HepG2 (cell line): ENCODE measurements around the gene PPRC1. TPM values are rescaled to one million over a fixed set of nuclear protein-coding genes. Genes with fewer than 3 reads are reported as not detected.
A peak's percentile ranks its signal among the peaks of the same experiment; 100 is the strongest.

ENCODE experiments used
- ATAC-seq: fragments of 200-7000 bp; cut with Tn5 transposase; 3 replicates; pipeline ENCODE4 v1.9.1; 2020; ENCODE audit warnings: mild to moderate bottlenecking, moderate library complexity
- BruUV-seq: library from RNA; stranded (reverse); fragments of 400-500 nt; replicated peaks from 2 replicates; lab custom pipeline; 2021; lab: Mats Ljungman, UMichigan
- CTCF ChIA-PET: fragments of 300-600 bp; formaldehyde crosslinking; extraction: SDS; loops from one replicate; lab custom pipeline; 2021; ENCODE audit warnings: low total read pairs, inconsistent platforms, low intra/inter-chr PET ratio; lab: Yijun Ruan, JAX
- POLR2A ChIA-PET: fragments of 350-600 bp; sonication (Branson Sonifier 250); formaldehyde crosslinking; loops from one replicate; lab custom pipeline; 2020; ENCODE audit warnings: antibody characterized with exemption, inconsistent platforms; lab: Yijun Ruan, JAX
- DNase-seq: peaks from one replicate; pipeline ENCODE4 v3.0.0-alpha.2; 2015; ENCODE audit warnings: low spot score
- FAIRE-seq: peaks from 3 replicates; lab custom pipeline; 2011; peaks lifted over from hg19 to GRCh38; lab: Jason Lieb, UNC
- H2AFZ ChIP-seq: one replicate; pipeline ENCODE4 v1.6.1; 2011; ENCODE audit warnings: low read length, inconsistent platforms
- H3K27ac ChIP-seq: fragments of 300-600 bp; 3 replicates; pipeline ENCODE4 v1.8.0; 2011; ENCODE audit warnings: mixed run types, mild to moderate bottlenecking, mixed read lengths, low read length, inconsistent platforms; ENCODE audit not compliant: insufficient read depth; ENCODE audit errors: extremely low read length
- H3K27me3 ChIP-seq, 2 experiments: fragments of 200-600 bp in 1 of 2; 2 replicates in 1 of 2; 3 replicates in 1 of 2; pipeline versions ENCODE4 v1.6.0 to v1.8.0; 2011; ENCODE audit warnings: low read length in 2 of 2, mild to moderate bottlenecking in 2 of 2, moderate library complexity in 2 of 2, inconsistent platforms in 1 of 2; ENCODE audit not compliant: insufficient read depth in 2 of 2, control insufficient read depth in 1 of 2
- H3K36me3 ChIP-seq, 2 experiments: fragments of 200-600 bp in 1 of 2; replicated peaks in 1 of 2; 2 replicates in 1 of 2; 3 replicates in 1 of 2; pipeline versions ENCODE4 v1.5.1 to v1.8.0; 2011; ENCODE audit warnings: low read length in 2 of 2, inconsistent platforms in 1 of 2; ENCODE audit not compliant: insufficient read depth in 2 of 2, control insufficient read depth in 1 of 2
- H3K4me1 ChIP-seq: 2 replicates; pipeline ENCODE4 v1.5.1; 2012; ENCODE audit warnings: low read length, inconsistent platforms; ENCODE audit not compliant: insufficient read depth
- H3K4me2 ChIP-seq: 2 replicates; pipeline ENCODE4 v1.6.0; 2011; ENCODE audit warnings: low read depth, low read length, inconsistent platforms
- H3K4me3 ChIP-seq, 3 experiments: fragments of 200-600 bp in 1 of 3; sonication (generic), shearing (Covaris generic) in 1 of 3; replicated peaks in 1 of 3; 2 replicates each; pipeline ENCODE4 v1.5.1; 2011 to 2016; ENCODE audit warnings: low read length in 3 of 3, inconsistent platforms in 2 of 3, low read depth in 2 of 3, mild to moderate bottlenecking in 2 of 3, control low read depth in 1 of 3, mixed read lengths in 1 of 3; ENCODE audit not compliant: insufficient read depth in 1 of 3
- H3K79me2 ChIP-seq: one replicate; pipeline ENCODE4 v1.6.1; 2011; ENCODE audit warnings: low read length, inconsistent platforms; ENCODE audit not compliant: insufficient read depth
- H3K9ac ChIP-seq: 2 replicates; pipeline ENCODE4 v1.6.0; 2011; ENCODE audit warnings: mild to moderate bottlenecking, low read depth, low read length, inconsistent platforms; ENCODE audit not compliant: insufficient read depth
- H3K9me3 ChIP-seq: 2 replicates; pipeline ENCODE4 v1.5.1; 2012; ENCODE audit warnings: mild to moderate bottlenecking, low read length
- H4K20me1 ChIP-seq: 2 replicates; pipeline ENCODE4 v1.6.0; 2011; ENCODE audit warnings: inconsistent platforms, mild to moderate bottlenecking, low read length, moderate library complexity; ENCODE audit not compliant: insufficient read depth
- ARNT ChIP-seq: fragments of 450-650 bp; IDR thresholded peaks from 2 replicates; pipeline ENCODE4 v1.6.1; 2017
- ELF3 ChIP-seq: IDR thresholded peaks from 2 replicates; pipeline ENCODE4 v1.6.1; 2016; ENCODE audit warnings: missing genetic modification reagents, missing compliant biosample characterization
- HOXA3 ChIP-seq: sonication (generic); formaldehyde crosslinking; IDR thresholded peaks from 2 replicates; pipeline ENCODE4 v1.5.0; 2020; ENCODE audit warnings: missing genetic modification reagents
- TMF1 ChIP-seq: sonication (generic); formaldehyde crosslinking; IDR thresholded peaks from 2 replicates; pipeline ENCODE4 v1.8.1; 2022; ENCODE audit warnings: low read depth, missing genetic modification reagents
- ZMYM3 ChIP-seq: sonication (generic); formaldehyde crosslinking; IDR thresholded peaks from 2 replicates; pipeline ENCODE4 v1.5.1; 2020; ENCODE audit warnings: mild to moderate bottlenecking, missing genetic modification reagents
- ZNF121 ChIP-seq: sonication (generic); formaldehyde crosslinking; IDR thresholded peaks from 2 replicates; pipeline ENCODE4 v1.5.0; 2020; ENCODE audit warnings: mild to moderate bottlenecking, missing genetic modification reagents
- WGBS: methylation state at CpG from one replicate; pipeline ENCODE4 v1.1.6; 2017; ENCODE audit warnings: low lambda C conversion rate; 5-methylcytosine and 5-hydroxymethylcytosine counted together
- in situ Hi-C: cut with HindIII; loops from 2 replicates; pipeline ENCODE4 v1.10.0; 2017; ENCODE audit warnings: low pct_unique_long_range_greater_than_20kb; ENCODE audit not compliant: extremely low pct_ligation_motif_present
- intact Hi-C: fragments of 100-400 bp; cut with micrococcal nuclease; formaldehyde crosslinking; loops from one replicate; pipeline ENCODE4 v1.10.0; 2022; ENCODE audit not compliant: unreplicated experiment
- polyA plus RNA-seq, 8 experiments: library from polyadenylated mRNA; depleted of rRNA in 3 of 8; stranded (reverse) in 7 of 8; unstranded in 1 of 8; fragments of >200 nt; fragmentation: Illumina TruSeq in 4 of 8; extraction: Trizol in 4 of 8; gene quantifications; 2 replicates each; pipeline versions ENCODE4 v1.2.1 to v1.2.3, GENCODE V29; 2011 to 2016; ENCODE audit warnings: low read depth in 4 of 8, missing spikeins in 1 of 8, mixed read lengths in 1 of 8; ENCODE audit not compliant: insufficient read depth in 1 of 8
- total RNA-seq, 5 experiments: library from RNA; depleted of rRNA; stranded (reverse); fragments of >200 nt; fragmentation: Illumina TruSeq; extraction: Trizol; gene quantifications; 2 replicates each; pipeline ENCODE4 v1.2.3, GENCODE V29; 2016; ENCODE audit warnings: low read depth in 1 of 5
- TF ChIP-seq, protein P1 (sequence below): sonication (generic); formaldehyde crosslinking; IDR thresholded peaks from 2 replicates; pipeline ENCODE4 v1.4.0; 2020; ENCODE audit warnings: low read depth, missing genetic modification reagents
- TF ChIP-seq, protein P2 (sequence below): sonication (generic); formaldehyde crosslinking; IDR thresholded peaks from 2 replicates; pipeline ENCODE4 v1.8.1; 2023; ENCODE audit warnings: mild to moderate bottlenecking, inconsistent platforms, moderate library complexity, missing genetic modification reagents, borderline replicate concordance
- TF ChIP-seq, protein P3 (sequence below): sonication (generic); formaldehyde crosslinking; IDR thresholded peaks from 2 replicates; pipeline ENCODE4 v1.4.0; 2020; ENCODE audit warnings: missing genetic modification reagents, mild to moderate bottlenecking, borderline replicate concordance
- TF ChIP-seq, protein P4 (sequence below): sonication (generic); formaldehyde crosslinking; IDR thresholded peaks from 2 replicates; pipeline ENCODE4 v1.5.0; 2020; ENCODE audit warnings: missing genetic modification reagents
- TF ChIP-seq, protein P5 (sequence below): sonication (generic); formaldehyde crosslinking; IDR thresholded peaks from 2 replicates; pipeline ENCODE4 v1.5.0; 2020; ENCODE audit warnings: missing genetic modification reagents, mild to moderate bottlenecking, borderline replicate concordance

The PPRC1 gene
- total and polyA plus RNA-seq, 2 of the 13 experiments (the other 11 are each of a cell fraction or from before 2014, with no cell fraction given), result 18.7 to 24.2 TPM

DNA sequence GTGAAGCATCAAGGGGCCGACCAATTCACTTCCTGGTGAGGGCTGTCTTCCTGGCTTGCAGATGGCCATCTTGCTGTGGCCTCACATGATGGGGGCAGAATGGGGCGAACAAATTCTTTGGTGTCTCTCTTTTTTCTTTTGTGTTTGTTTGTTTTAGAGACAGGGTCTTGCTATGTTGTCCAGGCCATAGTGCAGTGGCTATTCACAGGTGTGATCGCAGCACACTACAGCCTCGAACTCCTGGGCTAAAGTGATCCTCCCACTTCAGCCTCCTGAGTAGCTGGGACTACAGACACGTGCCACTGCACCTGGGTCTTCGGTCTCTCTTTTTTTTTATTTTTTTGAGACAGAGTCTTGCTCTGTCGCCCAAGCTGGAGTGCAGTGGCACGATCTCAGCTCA is 39.4 kb downstream of the PPRC1 start:
- ChIA-PET POLR2A (no interaction called here), CTCF (no interaction called here)
- Histone ChIP-seq H4K20me1 (no peaks in the 10 kb centered on the region), H3K4me2 (no peak overlapping the region), H3K36me3 (no peaks in the 10 kb centered on the region), H2AFZ (no peak overlapping the region), H3K4me1 (0 out of 2 replicates have a peak, but pooled peaks cover 5% of the 10 kb centered on the region), H3K27ac (no peak overlapping the region), H3K79me2 (no peaks in the 10 kb centered on the region), H3K27me3 (peaks cover 0 to 13% of the 10 kb centered on the region in 2 experiments; a peak in 4 of 5 replicates), H3K4me3 (no peak overlapping the region), H3K9me3 (no peaks in the 10 kb centered on the region), H3K9ac (no peak overlapping the region)
- TF ChIP-seq, protein P1, sequence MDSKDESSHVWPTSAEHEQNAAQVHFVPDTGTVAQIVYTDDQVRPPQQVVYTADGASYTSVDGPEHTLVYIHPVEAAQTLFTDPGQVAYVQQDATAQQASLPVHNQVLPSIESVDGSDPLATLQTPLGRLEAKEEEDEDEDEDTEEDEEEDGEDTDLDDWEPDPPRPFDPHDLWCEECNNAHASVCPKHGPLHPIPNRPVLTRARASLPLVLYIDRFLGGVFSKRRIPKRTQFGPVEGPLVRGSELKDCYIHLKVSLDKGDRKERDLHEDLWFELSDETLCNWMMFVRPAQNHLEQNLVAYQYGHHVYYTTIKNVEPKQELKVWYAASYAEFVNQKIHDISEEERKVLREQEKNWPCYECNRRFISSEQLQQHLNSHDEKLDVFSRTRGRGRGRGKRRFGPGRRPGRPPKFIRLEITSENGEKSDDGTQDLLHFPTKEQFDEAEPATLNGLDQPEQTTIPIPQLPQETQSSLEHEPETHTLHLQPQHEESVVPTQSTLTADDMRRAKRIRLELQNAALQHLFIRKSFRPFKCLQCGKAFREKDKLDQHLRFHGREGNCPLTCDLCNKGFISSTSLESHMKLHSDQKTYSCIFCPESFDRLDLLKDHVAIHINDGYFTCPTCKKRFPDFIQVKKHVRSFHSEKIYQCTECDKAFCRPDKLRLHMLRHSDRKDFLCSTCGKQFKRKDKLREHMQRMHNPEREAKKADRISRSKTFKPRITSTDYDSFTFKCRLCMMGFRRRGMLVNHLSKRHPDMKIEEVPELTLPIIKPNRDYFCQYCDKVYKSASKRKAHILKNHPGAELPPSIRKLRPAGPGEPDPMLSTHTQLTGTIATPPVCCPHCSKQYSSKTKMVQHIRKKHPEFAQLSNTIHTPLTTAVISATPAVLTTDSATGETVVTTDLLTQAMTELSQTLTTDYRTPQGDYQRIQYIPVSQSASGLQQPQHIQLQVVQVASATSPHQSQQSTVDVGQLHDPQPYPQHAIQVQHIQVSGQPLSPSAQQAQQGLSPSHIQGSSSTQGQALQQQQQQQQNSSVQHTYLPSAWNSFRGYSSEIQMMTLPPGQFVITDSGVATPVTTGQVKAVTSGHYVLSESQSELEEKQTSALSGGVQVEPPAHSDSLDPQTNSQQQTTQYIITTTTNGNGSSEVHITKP (CRISPR knock-in tag), result no peak
- TF ChIP-seq ZMYM3 (CRISPR knock-in tag), result peak; percentile 42; the same call in 1 of the 2 replicates
- TF ChIP-seq, protein P2, sequence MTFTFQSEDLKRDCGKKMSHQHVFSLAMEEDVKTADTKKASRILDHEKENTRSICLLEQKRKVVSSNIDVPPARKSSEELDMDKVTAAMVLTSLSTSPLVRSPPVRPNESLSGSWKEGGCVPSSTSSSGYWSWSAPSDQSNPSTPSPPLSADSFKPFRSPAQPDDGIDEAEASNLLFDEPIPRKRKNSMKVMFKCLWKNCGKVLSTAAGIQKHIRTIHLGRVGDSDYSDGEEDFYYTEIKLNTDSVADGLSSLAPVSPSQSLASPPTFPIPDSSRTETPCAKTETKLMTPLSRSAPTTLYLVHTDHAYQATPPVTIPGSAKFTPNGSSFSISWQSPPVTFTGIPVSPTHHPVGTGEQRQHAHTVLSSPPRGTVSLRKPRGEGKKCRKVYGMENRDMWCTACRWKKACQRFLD, result no peak
- TF ChIP-seq, protein P3, sequence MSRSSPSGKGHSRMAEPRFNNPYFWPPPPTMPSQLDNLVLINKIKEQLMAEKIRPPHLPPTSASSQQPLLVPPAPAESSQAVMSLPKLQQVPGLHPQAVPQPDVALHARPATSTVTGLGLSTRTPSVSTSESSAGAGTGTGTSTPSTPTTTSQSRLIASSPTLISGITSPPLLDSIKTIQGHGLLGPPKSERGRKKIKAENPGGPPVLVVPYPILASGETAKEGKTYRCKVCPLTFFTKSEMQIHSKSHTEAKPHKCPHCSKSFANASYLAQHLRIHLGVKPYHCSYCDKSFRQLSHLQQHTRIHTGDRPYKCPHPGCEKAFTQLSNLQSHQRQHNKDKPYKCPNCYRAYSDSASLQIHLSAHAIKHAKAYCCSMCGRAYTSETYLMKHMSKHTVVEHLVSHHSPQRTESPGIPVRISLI (CRISPR knock-in tag), result no peak
- peak; percentile 85 for TF ChIP-seq ZNF121 (CRISPR knock-in tag)
- TF ChIP-seq, protein P4, sequence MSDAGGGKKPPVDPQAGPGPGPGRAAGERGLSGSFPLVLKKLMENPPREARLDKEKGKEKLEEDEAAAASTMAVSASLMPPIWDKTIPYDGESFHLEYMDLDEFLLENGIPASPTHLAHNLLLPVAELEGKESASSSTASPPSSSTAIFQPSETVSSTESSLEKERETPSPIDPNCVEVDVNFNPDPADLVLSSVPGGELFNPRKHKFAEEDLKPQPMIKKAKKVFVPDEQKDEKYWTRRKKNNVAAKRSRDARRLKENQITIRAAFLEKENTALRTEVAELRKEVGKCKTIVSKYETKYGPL (CRISPR knock-in tag), result no peak
- TF ChIP-seq, protein P5, sequence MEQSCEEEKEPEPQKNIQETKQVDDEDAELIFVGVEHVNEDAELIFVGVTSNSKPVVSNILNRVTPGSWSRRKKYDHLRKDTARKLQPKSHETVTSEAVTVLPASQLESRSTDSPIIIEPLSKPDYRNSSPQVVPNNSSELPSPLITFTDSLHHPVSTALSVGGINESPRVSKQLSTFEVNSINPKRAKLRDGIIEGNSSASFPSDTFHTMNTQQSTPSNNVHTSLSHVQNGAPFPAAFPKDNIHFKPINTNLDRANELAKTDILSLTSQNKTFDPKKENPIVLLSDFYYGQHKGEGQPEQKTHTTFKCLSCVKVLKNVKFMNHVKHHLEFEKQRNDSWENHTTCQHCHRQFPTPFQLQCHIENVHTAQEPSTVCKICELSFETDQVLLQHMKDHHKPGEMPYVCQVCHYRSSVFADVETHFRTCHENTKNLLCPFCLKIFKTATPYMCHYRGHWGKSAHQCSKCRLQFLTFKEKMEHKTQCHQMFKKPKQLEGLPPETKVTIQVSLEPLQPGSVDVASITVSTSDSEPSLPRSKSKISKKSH (CRISPR knock-in tag), result no peak
- TF ChIP-seq ARNT, result no peak
- TF ChIP-seq HOXA3 (CRISPR knock-in tag), result no peak
- no peak for TF ChIP-seq ELF3
- TF ChIP-seq TMF1, result no peak
- WGBS, result 57% methylated on average over 8 of the region's 8 CpGs
- in situ Hi-C loops (no loop called here), intact Hi-C loops (no loop called here)
- ATAC-seq (no peak), DNase-seq (no peak), FAIRE-seq (no peak)
- BruUV-seq, result no TSS peak
